HG03066 (cell line): ENCODE measurements around the gene PRKCQ.
"Not testable (repeated sequence)": the region's sequence is repeated elsewhere in the genome, so short reads cannot be mapped to it uniquely, and the experiment has no call there.

Source experiments
- ATAC-seq: cut with Tn5 transposase; IDR thresholded peaks from one replicate; pipeline ENCODE4 v1.9.1; 2021; ENCODE audit warnings: low read depth; ENCODE audit not compliant: unreplicated experiment

The PRKCQ gene

DNA sequence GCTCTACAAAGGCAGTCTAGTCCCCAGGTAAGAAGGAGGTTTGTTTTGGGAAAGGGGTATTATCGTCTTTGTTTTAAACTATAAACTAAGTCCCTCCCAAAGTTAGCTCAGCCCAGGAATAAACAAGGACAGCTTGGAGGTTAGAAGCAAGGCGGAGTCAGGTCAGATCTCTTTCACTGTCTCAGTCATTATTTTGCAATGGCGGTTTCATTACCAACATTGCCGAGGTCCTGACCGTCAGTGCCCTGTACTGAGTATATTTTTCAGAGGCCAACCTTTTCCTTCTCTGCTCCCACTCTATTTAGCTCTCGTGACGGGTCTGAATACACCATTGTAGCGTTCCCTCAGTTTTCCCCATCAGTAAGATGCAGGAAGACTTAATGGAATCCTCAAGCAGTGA lies 184.5 kb downstream of the PRKCQ start:
- no peak for ATAC-seq

DNA sequence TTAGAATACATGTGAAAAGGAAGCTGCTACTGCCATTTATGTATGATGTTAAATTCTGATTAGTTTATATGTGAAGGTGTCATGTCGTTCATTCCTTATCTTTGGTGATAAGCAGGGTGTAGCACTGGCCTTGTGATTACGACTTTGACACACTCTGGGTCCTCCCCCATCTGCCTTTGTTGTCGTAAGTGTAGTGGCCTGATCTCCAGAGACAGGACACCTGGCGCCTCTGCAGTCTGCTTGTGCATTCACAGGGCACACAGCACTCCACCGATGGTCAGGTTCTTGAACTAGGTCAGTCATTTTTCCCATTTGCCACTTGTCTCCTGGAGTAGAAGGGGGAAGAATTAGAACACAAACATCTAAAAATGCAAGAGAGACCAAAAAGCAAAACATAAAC lies 186.0 kb downstream of the PRKCQ start:
- ATAC-seq, result no peak

DNA sequence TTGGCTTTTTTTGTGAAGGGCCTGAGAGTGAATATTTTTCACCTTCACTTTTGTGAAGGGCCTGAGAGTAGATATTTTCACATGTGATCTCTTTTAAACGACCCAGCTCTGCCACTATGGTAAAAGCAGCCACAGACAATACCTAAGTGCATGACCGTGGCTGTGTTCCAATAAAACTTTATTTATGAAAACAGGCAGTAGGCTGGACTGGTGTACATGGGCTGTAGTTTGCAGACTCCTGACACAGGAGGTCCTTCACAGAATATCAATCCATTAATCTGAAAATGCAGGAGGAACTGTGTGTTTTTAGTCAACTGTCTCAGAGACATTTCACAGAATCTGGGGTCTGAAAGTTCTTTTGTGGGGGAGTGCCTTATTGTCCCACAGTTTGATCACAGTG lies 186.9 kb downstream of the PRKCQ start:
- ATAC-seq, result no peak

DNA sequence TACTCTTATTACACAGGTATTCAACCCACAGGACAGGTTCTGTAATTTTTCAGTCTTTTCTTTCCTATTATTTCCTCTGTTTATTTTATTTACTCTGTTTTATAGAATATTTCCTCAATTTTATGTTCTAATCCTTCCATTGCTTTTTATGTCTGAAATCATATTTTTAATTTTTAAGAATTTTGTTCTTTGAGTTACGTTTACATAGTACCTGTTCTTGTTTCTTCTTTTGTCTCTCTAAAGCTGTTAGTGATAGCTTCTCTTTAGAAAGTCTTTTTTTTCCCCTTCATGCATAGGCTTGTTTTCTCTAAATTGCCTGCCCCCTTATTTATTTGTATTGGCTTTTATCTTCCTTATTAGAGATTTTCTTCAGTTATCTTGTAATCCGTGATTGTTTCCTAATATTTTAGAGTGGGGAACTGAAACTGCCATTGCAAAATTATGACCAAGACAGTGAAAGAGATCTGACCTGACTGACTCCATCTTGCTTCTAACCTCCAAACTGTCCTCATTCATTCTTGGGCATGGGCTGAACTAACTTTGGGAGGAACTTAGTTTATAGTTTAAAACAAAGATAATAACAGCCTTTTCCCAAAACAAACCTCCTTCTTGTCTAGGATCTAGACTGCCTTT lies 189.7 kb downstream of the PRKCQ start:
- ATAC-seq, result no peak

DNA sequence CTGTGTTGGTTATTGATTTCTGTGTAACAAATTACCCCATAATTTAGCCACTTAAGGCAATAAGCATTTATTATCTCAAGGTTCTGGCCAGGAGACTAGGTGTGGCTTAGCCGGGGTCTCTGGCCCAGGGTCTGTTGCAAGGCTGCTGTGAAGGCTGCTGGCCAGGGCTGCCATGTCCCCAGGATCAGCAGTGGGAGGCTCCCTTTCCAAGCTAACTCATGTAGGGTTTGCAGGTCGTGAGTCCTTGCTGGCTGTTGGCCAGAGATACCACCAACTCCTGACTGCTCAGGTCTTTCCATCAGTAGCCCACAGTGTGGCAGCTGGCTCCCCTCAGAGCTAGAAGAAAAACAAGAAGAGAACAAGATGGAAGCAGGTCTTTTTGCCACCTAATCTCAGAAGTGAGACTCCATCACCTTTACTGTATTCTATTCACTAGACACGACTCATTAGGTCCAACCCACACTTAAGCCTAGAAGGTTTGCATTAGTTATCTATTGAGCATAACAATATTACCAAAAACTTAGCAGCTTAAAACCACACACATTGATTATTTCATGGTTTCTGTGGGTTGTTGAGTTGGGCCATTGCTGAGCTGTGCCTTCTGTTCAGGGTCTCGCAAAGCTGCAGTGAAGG lies 191.7 kb downstream of the PRKCQ start:
- ATAC-seq, result no peak

DNA sequence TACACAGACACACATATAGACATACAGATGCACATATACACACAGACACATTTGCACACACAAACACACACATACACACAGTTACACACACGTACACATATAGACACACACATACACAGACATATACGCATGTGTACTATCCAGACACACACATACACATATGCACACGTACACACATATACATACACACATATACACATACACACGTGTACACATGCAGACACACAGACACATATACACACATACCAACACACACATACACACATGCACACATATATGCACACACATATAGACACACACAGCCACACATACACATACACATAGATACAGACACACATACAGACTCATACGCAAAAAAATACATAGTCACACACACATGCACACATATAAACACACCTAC lies 193.1 kb downstream of the PRKCQ start:
- no peak for ATAC-seq

DNA sequence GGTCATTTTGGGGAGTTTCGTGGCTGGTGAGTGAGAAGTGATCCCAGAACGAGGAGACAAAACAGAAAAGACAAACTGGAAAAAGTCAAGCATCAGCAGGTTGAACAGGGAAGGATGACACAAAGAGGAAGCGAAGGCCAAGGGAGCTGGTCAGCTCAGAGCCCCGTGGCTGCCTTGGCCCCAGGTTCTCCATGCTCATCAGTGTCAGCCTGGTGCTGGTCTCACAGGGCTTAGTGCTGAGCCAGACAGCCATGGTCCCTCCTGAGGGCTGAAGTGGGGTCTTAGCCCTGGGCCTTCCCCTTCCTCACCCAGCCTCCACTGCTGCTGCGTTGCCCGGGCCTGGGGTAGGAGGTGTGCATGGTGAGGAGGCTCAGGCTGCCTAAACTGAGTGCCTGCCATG lies 193.7 kb downstream of the PRKCQ start:
- no peak for ATAC-seq

DNA sequence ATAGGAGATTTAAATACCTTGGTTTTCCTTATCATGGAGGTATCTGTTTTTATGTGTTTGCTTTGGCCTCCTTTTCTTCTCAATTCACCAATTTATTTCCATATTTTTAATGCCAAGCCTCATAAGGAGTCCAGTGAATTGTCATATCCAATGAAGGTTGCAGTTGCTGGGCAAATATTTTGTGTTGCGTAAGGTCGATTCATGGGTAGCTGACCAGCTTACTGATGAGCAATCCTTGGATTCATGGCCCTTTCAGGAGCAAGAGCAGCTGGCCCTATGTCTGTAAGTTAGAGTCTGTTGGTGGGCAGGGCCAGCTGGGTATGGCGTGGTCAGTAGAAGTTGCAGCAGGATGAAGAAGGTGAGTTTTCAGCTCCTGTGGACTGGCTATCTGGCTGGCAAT lies 194.4 kb downstream of the PRKCQ start:
- no peak for ATAC-seq

DNA sequence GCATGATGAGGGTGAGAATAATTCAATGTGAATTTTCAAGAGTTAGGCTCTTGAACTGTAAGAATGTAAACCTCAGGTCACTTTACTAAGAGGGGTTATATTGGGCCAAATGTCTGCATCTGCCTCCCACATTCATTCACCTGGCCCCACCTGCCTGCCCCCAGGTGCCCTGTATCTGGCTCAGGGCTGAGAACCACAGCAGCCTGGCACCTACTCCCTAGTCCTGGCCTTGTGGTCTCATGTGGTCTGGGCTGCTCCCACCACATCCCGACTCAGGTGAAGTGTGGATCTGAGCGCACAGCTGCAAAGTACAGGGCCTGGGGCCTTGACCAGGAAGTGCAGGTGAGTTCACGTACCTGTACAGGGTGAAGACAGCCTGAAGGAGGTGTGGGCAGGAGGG lies 195.2 kb downstream of the PRKCQ start:
- ATAC-seq, result no peak

DNA sequence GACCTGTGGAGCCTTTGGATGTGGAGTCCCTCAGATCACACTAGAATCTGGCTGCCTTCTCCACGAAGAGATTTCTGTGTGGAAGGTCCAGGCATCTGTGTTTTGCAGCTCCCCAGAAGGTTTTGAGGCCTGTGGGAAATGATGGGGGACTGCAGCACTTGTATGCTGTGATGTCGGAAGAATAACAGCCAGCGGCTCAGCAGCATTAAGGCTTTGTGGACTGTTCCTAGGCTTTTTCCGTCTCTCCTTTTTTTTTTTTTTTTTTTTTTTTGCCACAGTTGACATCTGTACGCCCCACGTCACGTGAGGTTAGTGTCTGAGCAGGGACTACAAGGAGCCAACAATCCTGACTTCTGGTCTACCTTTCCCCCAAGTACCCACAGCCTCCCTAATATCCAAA lies 196.0 kb downstream of the PRKCQ start:
- no peak for ATAC-seq

DNA sequence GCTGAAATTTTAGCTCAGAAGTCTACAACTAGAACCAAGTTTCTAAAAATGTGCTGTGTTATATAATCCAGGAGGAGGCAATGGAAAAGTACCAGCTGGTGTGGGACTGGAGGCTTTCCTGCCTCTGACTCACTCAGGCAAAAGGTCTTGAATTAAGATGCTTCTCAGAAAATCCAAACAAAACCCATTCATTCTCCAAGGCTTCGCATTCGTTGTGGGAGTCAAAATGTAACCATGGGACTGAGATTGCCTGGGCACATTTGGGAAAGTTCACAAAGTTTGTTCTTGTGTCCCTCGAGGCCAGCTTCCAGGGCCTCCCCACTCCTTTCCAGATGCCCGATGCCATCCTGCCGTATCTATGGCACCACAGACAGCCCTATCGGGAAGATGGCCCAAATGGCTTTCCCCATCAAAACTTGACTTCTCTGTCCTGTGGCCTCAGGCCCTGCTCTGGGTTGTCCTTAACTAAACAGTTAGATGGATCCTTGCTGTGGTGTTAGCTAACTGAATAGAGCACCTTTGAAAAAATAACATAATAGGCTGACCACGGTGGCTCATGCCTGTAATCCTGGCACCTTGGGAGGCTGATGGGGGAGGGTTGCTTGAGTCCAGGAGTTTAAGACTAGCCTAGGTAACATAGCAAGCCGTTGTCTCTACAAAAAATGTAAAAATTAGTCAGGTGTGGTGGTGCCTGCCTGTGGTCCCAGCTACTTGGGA lies 196.8 kb downstream of the PRKCQ start:
- ATAC-seq, result no peak

DNA sequence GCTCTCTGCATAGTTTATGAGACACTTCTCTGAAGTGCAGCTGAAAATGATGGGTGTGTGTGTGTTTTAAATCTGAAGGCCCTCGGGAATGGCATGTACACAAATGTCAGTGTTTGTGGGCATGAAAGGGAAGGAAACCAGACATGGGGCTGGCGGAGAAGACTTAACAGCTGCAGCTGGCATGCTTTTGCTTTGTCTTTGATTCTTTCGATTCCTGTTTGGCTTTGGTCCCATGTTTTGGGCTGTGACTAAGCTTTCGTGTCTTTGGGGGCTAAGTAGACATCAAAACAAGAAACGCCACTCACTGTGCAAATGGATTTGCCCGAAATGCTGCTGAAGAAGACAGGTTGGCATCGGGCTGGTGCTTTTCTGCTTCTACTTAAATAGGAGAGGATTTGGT lies 198.0 kb downstream of the PRKCQ start:
- ATAC-seq, result peak; percentile 83

DNA sequence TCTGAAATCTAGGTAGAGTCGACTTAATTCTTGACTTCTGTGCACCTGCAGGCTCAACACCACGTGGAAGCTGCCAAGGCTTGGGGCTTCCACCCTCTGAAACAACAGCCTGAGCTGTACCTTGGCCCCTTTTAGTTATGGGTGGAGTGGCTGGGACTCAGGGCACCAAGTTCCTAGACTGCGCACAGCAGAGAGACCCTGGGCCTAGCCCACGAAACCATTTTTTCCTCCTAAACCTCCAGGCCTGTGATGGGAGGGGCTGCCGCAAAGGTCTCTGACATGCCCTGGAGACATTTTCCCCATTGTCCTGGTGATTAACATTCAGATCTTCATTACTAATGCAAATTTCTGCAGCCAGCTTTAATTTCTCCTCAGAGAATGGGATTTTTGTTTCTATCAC lies 199.6 kb downstream of the PRKCQ start:
- not testable (repeated sequence) for ATAC-seq

DNA sequence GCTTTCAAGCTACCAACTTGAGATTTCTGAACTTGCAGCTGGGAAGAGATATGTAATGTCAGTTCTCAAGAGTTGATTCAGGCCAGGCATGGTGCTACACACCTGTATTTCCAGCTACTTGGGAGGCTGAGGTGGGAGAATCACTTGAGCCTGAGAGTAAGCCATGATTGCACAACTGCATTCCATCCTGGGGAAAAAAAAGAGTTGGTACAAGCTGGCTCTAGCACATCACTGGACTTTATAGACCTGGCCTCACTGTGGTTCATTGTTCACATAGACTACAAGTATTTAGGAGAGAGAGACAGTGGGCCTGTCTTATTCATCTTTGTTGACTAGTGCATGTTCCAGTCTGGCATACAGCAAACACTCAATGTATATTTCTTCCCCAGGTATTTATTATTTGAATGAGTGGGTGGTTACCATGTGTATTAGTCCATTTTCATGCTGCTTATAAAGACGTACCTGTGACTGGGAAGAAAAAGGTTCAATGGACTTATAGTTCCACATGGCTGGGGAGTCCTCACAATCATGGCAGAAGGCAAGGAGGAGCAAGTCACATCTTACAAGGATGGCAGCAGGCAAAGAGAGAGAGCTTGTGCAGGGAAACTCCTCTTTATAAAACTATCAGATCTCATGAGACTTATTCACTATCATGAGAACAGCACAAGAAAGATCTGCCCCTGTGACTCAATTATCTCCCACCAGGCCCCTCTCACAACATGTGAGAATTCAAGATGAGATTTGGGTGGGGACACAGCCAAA lies 200.9 kb downstream of the PRKCQ start:
- ATAC-seq, result no peak
